HG03457 (cell line): ENCODE results near the gene NUAK2.

Source experiments
- ATAC-seq: cut with Tn5 transposase; IDR thresholded peaks from one replicate; pipeline ENCODE4 v1.9.1; 2021; ENCODE audit warnings: moderate number of reproducible peaks; ENCODE audit not compliant: unreplicated experiment

The NUAK2 gene

DNA sequence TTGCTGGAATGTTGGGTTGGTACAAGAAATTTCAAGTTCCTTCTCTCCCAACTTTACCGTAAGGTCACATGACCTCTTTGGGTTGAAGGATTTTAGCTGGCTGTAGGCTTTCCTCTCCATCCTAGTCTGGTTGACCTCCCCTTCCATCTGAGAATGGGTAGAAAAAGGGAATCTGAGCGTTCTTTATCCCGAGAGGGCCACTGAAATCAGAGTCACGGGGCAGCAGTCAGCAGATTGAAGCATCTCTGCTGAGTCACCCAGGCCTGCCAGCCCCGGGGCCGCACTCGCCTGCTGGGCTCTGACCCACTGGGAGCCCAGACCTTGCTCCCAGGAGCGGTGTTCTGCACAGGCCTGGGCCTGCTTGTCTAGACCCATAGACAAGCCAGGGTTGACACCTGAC lies 62.8 kb downstream of the NUAK2 start:
- no peak for ATAC-seq

GRCh38 chr1:205258261-205258691 lies 63.3 kb downstream of the NUAK2 start:
- no peak for ATAC-seq

- no peak for ATAC-seq
Measured at GRCh38 chr1:205257735-205258134, 63.8 kb downstream of the NUAK2 start.

DNA sequence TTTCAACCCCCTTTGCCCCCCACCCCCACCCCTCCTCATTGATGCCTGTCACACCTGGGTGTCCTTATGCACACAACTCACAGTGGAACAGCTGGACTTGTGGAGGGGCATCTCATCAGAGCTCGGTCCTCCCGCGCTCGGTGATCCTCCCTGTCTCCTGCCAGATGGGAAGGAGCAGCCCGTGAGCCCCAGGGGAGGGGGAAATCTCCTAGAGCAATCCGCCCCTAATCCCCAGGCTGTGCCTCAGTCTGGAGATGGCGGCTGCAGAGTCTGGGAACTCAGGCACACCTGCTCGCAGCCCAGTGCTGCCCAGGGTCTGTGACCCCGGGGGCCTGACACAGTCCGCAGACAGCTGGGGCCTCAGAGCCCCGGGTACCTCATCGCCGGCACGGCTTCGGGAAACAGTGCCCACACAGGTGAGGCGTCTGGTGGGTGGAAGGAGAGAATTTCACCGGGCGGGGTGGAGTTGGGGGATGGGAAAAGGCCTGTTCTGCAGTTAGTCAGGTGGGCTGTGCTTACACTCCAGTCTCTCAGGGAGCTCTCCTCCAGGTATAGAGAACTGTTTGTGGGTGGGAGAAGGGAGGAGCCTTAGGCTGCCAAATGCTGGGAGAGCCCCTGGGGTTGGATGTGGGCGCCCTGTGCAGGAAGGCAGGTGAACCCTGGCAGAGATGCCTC lies 64.5 kb downstream of the NUAK2 start:
- no peak for ATAC-seq

- no peak for ATAC-seq
Measured at GRCh38 chr1:205255941-205256780, 65.4 kb downstream of the NUAK2 start.
